ENCODE measurements around the gene LRRC9.

LRRC9 gene

GRCh38 chr14:60093080-60093479 lies 173.1 kb downstream of the LRRC9 start:
- Histone ChIP-seq H3K27me3 (ENCODE audit: low read length) (no peaks in the 10 kb centered on the region), H3K9me3 (ENCODE audit: insufficient read depth, low read length) (no peaks in the 10 kb centered on the region), H3K4me2 (ENCODE audit: low read depth, low read length, poor library complexity, severe bottlenecking) (peak overlapping the region; percentile 99), H2AFZ (ENCODE audit: low read depth, low read length, severe bottlenecking) (peak overlapping the region; percentile 95), H4K20me1 (ENCODE audit: low read depth, low read length) (no peaks in the 10 kb centered on the region), H3K9ac (ENCODE audit: low read length) (peak overlapping the region; percentile 96), H3K4me3 (ENCODE audit: insufficient read depth, low read length, poor library complexity, severe bottlenecking) (peak overlapping the region; percentile 97), H3K27ac (ENCODE audit: low read depth, low read length) (peak overlapping the region; percentile 88), H3F3A (ENCODE audit: insufficient read depth) (peaks cover 7% of the 10 kb centered on the region; the same call in 1 of the 2 replicates), H3K9me2 (replicated peaks; ENCODE audit: insufficient read depth, low read length) (no peaks in the 10 kb centered on the region), H3K36me3 (ENCODE audit: low read length) (no peaks in the 10 kb centered on the region), H3K79me2 (ENCODE audit: insufficient read depth, low read length) (peaks cover 60% of the 10 kb centered on the region)
- TF ChIP-seq EZH2phosphoT487 (conservative IDR thresholded peaks at IDR 0.05; ENCODE audit: low read length), result no peak
- TF ChIP-seq, protein P1, sequence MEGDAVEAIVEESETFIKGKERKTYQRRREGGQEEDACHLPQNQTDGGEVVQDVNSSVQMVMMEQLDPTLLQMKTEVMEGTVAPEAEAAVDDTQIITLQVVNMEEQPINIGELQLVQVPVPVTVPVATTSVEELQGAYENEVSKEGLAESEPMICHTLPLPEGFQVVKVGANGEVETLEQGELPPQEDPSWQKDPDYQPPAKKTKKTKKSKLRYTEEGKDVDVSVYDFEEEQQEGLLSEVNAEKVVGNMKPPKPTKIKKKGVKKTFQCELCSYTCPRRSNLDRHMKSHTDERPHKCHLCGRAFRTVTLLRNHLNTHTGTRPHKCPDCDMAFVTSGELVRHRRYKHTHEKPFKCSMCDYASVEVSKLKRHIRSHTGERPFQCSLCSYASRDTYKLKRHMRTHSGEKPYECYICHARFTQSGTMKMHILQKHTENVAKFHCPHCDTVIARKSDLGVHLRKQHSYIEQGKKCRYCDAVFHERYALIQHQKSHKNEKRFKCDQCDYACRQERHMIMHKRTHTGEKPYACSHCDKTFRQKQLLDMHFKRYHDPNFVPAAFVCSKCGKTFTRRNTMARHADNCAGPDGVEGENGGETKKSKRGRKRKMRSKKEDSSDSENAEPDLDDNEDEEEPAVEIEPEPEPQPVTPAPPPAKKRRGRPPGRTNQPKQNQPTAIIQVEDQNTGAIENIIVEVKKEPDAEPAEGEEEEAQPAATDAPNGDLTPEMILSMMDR (IDR thresholded peaks at IDR 0.05; ENCODE audit: insufficient read depth, low read length, poor library complexity, severe bottlenecking), result no peak

DNA sequence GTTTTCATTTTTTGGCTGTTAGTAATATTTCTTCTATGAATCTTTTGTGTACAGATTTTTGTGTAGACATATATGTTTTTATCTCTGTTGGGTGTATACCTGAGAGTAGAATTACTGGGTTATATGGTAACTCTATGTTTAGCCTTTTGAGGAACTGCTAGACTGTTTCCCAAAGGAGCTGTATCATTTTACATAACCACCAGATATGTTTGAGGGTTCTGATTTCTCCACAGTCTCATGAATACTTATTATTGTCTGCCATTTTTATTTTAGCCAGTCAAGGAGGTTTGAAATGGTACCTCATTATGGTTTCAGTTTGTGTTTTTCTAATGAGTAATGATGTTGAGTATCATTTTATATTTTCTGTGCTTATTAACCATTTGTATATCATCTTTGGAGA lies 173.7 kb downstream of the LRRC9 start:
- Histone ChIP-seq H3K4me3 (ENCODE audit: insufficient read depth, low read length, poor library complexity, severe bottlenecking) (peak overlapping the region; percentile 97), H3K36me3 (ENCODE audit: low read length) (no peaks in the 10 kb centered on the region), H3K9ac (ENCODE audit: low read length) (peak overlapping the region; percentile 96), H3K9me2 (replicated peaks; ENCODE audit: insufficient read depth, low read length) (no peaks in the 10 kb centered on the region), H3K9me3 (ENCODE audit: insufficient read depth, low read length) (no peaks in the 10 kb centered on the region), H3K27me3 (ENCODE audit: low read length) (no peaks in the 10 kb centered on the region), H3F3A (ENCODE audit: insufficient read depth) (peaks cover 7% of the 10 kb centered on the region; the same call in 1 of the 2 replicates), H2AFZ (ENCODE audit: low read depth, low read length, severe bottlenecking) (no peak overlapping the region), H3K79me2 (ENCODE audit: insufficient read depth, low read length) (peaks cover 64% of the 10 kb centered on the region), H4K20me1 (ENCODE audit: low read depth, low read length) (no peaks in the 10 kb centered on the region), H3K27ac (ENCODE audit: low read depth, low read length) (no peak overlapping the region), H3K4me2 (ENCODE audit: low read depth, low read length, poor library complexity, severe bottlenecking) (peak overlapping the region; percentile 99)
- TF ChIP-seq EZH2phosphoT487 (conservative IDR thresholded peaks at IDR 0.05; ENCODE audit: low read length), result no peak
- TF ChIP-seq, protein P1 (IDR thresholded peaks at IDR 0.05; ENCODE audit: insufficient read depth, low read length, poor library complexity, severe bottlenecking), result no peak

GRCh38 chr14:60094306-60094897 lies 174.5 kb downstream of the LRRC9 start:
- no peaks in the 10 kb centered on the region for H3K36me3 ChIP-seq (ENCODE audit: low read length)
- TF ChIP-seq, protein P1 (IDR thresholded peaks at IDR 0.05; ENCODE audit: insufficient read depth, low read length, poor library complexity, severe bottlenecking), result no peak
- no peak for TF ChIP-seq EZH2phosphoT487 (conservative IDR thresholded peaks at IDR 0.05; ENCODE audit: low read length)
- no peaks in the 10 kb centered on the region for H3K9me3 ChIP-seq (ENCODE audit: insufficient read depth, low read length)
- H3K4me2 ChIP-seq (ENCODE audit: low read depth, low read length, poor library complexity, severe bottlenecking), result peak overlapping the region; percentile 99
- no peaks in the 10 kb centered on the region for H3K9me2 ChIP-seq (replicated peaks; ENCODE audit: insufficient read depth, low read length)
- peaks cover 69% of the 10 kb centered on the region for H3K79me2 ChIP-seq (ENCODE audit: insufficient read depth, low read length)
- H3K27ac ChIP-seq (ENCODE audit: low read depth, low read length), result no peak overlapping the region
- H4K20me1 ChIP-seq (ENCODE audit: low read depth, low read length), result no peaks in the 10 kb centered on the region
- H3K9ac ChIP-seq (ENCODE audit: low read length), result no peak overlapping the region
- peaks cover 7% of the 10 kb centered on the region; the same call in 1 of the 2 replicates for H3F3A ChIP-seq (ENCODE audit: insufficient read depth)
- no peaks in the 10 kb centered on the region for H3K27me3 ChIP-seq (ENCODE audit: low read length)
- no peak overlapping the region for H2AFZ ChIP-seq (ENCODE audit: low read depth, low read length, severe bottlenecking)
- peak overlapping the region; percentile 97 for H3K4me3 ChIP-seq (ENCODE audit: insufficient read depth, low read length, poor library complexity, severe bottlenecking)

All from SU-DHL-6 (cell line).